Vagina (tissue), 2 donors: Measurements from ENCODE around the gene DNTT. TPM values are rescaled to one million over a fixed set of nuclear protein-coding genes. Genes with fewer than 3 reads are reported as not detected.

Experiments used
- DNase-seq, 2 donors: peaks; one replicate each; pipeline ENCODE4 v3.0.0-alpha.2; 2017; ENCODE audit errors: extremely low spot score in 2 of 2
- H3K27ac ChIP-seq: fragments of 200-600 bp; sonication (generic); one replicate; pipeline ENCODE4 v1.5.1; 2019
- H3K27me3 ChIP-seq: fragments of 200-600 bp; sonication (generic); one replicate; pipeline ENCODE4 v1.5.1; 2019
- H3K36me3 ChIP-seq, 2 donors: fragments of 200-600 bp; sonication (generic); one replicate each; pipeline ENCODE4 v1.5.1; 2017 to 2019
- H3K4me1 ChIP-seq: fragments of 200-600 bp; sonication (generic); one replicate; pipeline ENCODE4 v1.5.1; 2019
- H3K4me3 ChIP-seq, 2 donors: fragments of 200-600 bp; sonication (generic); 1 replicate in 1 of 2; 2 replicates in 1 of 2; pipeline ENCODE4 v1.5.1; 2016 to 2019
- H3K9me3 ChIP-seq: fragments of 200-600 bp; sonication (generic); one replicate; pipeline ENCODE4 v1.5.1; 2019
- CTCF ChIP-seq, 3 experiments: fragments of 450-650 bp in 2 of 3; fragments of 200-600 bp in 1 of 3; sonication (generic) in 1 of 3; IDR thresholded peaks; one replicate each; pipeline ENCODE4 v1.5.1; 2017 to 2019; ENCODE audit warnings: antibody characterized with exemption in 3 of 3, mild to moderate bottlenecking in 2 of 3, moderate library complexity in 2 of 3
- POLR2A ChIP-seq, 2 donors: fragments of 450-650 bp; IDR thresholded peaks; one replicate each; pipeline ENCODE4 v1.6.1; 2017; ENCODE audit warnings: antibody characterized with exemption in 2 of 2, mild to moderate bottlenecking in 2 of 2, moderate library complexity in 2 of 2
- POLR2AphosphoS5 ChIP-seq, 2 donors: sonication (generic); formaldehyde crosslinking; IDR thresholded peaks; one replicate each; pipeline ENCODE4 v1.9.0; 2017; ENCODE audit warnings: antibody characterized with exemption in 2 of 2, mild to moderate bottlenecking in 2 of 2, low read depth in 1 of 2; ENCODE audit not compliant: insufficient read depth in 1 of 2
- intact Hi-C: fragments of 100-400 bp; cut with DNase I; formaldehyde crosslinking; loops from one replicate; pipeline ENCODE4 v1.15.1; 2023
- total RNA-seq: library from RNA; depleted of rRNA; stranded (reverse); fragments of >200 nt; gene quantifications from one replicate; pipeline ENCODE4 v1.2.3, GENCODE V29; 2016

Gene DNTT
- total RNA-seq, 1 donor from 2014 or later: not detected

DNA sequence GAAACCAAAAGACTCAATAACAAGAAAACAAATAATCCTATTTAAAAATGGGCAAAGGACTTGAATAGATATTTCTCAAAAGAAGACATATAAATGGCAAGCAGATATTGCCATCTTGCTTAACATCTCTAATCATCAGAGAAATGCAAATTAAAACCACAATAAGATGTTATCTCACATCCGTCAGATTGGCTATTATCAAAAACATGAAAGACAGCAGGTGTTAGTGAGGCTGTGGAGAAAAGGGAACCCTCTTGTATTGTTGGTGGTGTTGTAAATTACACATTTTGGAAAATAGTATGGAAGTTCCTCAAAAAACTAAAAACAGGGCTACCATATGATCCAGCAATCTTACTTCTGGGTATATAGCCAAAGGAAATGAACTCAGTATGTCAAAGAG lies 28.9 kb downstream of the DNTT start:
- H3K27me3 ChIP-seq: no peaks in the 10 kb centered on the region
- TF ChIP-seq CTCF (IDR thresholded peaks at IDR 0.05): no peak
- no peak for TF ChIP-seq POLR2A (IDR thresholded peaks at IDR 0.05)
- TF ChIP-seq POLR2AphosphoS5 (IDR thresholded peaks at IDR 0.05; ENCODE audit: insufficient read depth in 1 of 2, low read depth in 1 of 2): no peak

DNA sequence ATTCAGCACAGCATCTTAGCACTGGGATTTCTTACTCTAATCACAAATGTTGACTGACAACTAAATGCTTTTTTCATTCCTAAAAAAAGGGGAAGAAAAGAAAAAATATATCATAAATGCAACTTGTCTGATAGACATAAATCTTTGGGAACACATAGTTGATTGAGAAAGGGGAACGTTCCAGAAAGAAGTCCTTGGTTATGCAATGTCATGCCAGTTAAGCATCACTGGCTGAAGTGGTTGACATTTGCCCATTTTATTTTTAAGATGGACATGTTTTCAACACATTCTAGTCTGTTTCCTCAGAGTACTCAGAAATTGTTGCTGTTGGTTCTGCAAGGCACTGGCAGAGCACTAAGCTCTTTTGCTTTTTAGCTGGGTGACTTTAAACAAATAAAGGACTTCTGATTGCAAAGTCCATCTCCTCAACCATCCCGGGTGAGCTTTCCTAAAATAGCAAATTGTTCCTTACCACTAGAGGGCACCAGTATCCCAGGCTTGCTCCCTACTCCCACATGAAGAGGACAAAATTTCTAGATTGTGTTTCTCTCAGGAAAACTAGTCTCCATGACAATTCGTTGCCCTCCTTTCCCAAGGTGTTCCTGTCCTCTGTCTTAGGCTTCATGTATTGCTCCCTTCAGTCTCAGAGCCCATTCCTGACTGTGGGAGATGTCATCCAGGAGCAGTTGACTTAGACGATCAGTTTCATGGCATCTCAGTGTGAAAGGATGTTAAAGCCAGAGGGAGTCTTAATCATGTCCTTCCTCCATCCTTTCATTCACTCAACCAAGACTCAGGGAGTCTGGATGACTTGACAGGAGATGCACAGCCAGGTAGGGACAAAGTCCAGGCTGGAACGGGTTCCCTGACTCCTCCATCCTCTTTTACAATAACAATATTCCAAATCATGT lies 30.6 kb downstream of the DNTT start:
- H3K9me3 ChIP-seq: no peaks in the 10 kb centered on the region
- peak in 2 of 3 experiments; percentile 23 to 24 for TF ChIP-seq CTCF (IDR thresholded peaks at IDR 0.05)
- TF ChIP-seq POLR2A (IDR thresholded peaks at IDR 0.05): no peak
- no peak for TF ChIP-seq POLR2AphosphoS5 (IDR thresholded peaks at IDR 0.05; ENCODE audit: insufficient read depth in 1 of 2, low read depth in 1 of 2)
- intact Hi-C loops: no loop called here

More for the DNA sequence above, 28.9 kb downstream of the DNTT start:
- Histone ChIP-seq H3K36me3 (no peaks in the 10 kb centered on the region), H3K4me3 (no peak overlapping the region), H3K27ac (no peak overlapping the region), H3K4me1 (no peaks in the 10 kb centered on the region), H3K9me3 (no peaks in the 10 kb centered on the region)
- DNase-seq: no peak
- intact Hi-C loops: no loop called here

GRCh38 chr10:96337106-96337505 lies 32.9 kb downstream of the DNTT start:
- H3K4me3 ChIP-seq: no peak overlapping the region
- intact Hi-C loops: no loop called here
- no peak for TF ChIP-seq POLR2AphosphoS5 (IDR thresholded peaks at IDR 0.05; ENCODE audit: insufficient read depth in 1 of 2, low read depth in 1 of 2)
- TF ChIP-seq POLR2A (IDR thresholded peaks at IDR 0.05): no peak
- TF ChIP-seq CTCF (IDR thresholded peaks at IDR 0.05): no peak
- no peak for DNase-seq
- H3K27me3 ChIP-seq: no peaks in the 10 kb centered on the region
- no peaks in the 10 kb centered on the region for H3K36me3 ChIP-seq
- H3K27ac ChIP-seq: no peak overlapping the region
- H3K4me1 ChIP-seq: no peaks in the 10 kb centered on the region
- H3K9me3 ChIP-seq: no peaks in the 10 kb centered on the region

More for the DNA sequence above, 30.6 kb downstream of the DNTT start:
- Histone ChIP-seq H3K27me3 (no peaks in the 10 kb centered on the region), H3K4me3 (no peak overlapping the region), H3K4me1 (no peaks in the 10 kb centered on the region), H3K27ac (no peak overlapping the region), H3K36me3 (no peaks in the 10 kb centered on the region)
- DNase-seq: no peak

DNA sequence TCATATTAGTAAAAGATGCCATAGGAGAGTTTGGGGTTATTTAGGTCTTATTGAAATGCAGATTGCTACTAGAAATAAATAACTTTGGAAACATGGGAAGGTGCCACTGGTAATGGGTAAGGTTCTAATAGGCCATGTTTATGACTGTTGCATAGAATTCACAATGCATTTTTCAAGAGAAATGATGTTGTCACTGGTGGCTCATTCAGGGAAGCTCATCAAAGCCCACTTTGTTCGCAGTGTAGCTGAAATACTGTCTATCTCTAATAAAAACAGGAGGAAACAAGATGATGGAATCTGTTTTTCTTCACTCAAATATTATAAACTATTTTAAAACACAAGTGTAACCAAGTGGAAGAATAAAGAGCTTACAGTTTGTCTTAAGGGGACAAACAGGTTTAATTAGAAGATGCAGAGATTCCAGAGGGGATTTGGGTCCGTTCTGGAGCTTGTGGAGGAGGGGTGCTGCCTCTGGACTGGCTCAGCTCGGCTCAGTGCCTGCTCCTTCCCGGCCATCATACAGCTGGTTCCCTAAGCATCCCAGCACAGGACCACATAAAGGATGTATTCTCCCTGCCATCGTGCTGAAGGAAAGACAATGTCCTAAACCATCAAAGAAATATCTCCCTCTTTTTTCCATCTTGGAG lies 34.2 kb downstream of the DNTT start:
- no peak for DNase-seq
- TF ChIP-seq CTCF (IDR thresholded peaks at IDR 0.05) (no peak), POLR2AphosphoS5 (IDR thresholded peaks at IDR 0.05; ENCODE audit: insufficient read depth in 1 of 2, low read depth in 1 of 2) (no peak), POLR2A (IDR thresholded peaks at IDR 0.05) (no peak)
- Histone ChIP-seq H3K4me3 (no peak overlapping the region), H3K27ac (no peak overlapping the region), H3K9me3 (no peaks in the 10 kb centered on the region), H3K36me3 (no peaks in the 10 kb centered on the region), H3K4me1 (no peaks in the 10 kb centered on the region), H3K27me3 (no peaks in the 10 kb centered on the region)
- intact Hi-C loops: no loop called here
